OCI-LY1 (cell line): Measurements from ENCODE around the gene LMF1.

ENCODE experiments used
- H2AFZ ChIP-seq: fragments of 200-600 bp; sonication (generic), shearing (Covaris generic); 2 replicates; pipeline ENCODE4 v1.6.0; 2014; ENCODE audit warnings: antibody characterized with exemption, mild to moderate bottlenecking, low read length
- H3F3A ChIP-seq: fragments of 200-600 bp; sonication (generic), shearing (Covaris generic); 2 replicates; pipeline ENCODE4 v1.6.0; 2014; ENCODE audit warnings: mild to moderate bottlenecking, antibody characterized with exemption, low read length, moderate library complexity; ENCODE audit not compliant: insufficient read depth
- H3K27ac ChIP-seq: fragments of 200-600 bp; sonication (generic); 2 replicates; pipeline ENCODE4 v1.5.1; 2014; ENCODE audit warnings: low read length, mixed run types, mild to moderate bottlenecking, low read depth; ENCODE audit not compliant: poor library complexity, severe bottlenecking
- H3K27me3 ChIP-seq: fragments of 200-600 bp; sonication (generic); 2 replicates; pipeline ENCODE4 v1.6.0; 2014; ENCODE audit warnings: antibody characterized with exemption, mild to moderate bottlenecking, low read length, moderate library complexity; ENCODE audit not compliant: insufficient read depth
- H3K36me3 ChIP-seq: fragments of 200-600 bp; sonication (generic); 2 replicates; pipeline ENCODE4 v1.6.1; 2014; ENCODE audit warnings: mild to moderate bottlenecking, antibody characterized with exemption, low read length, moderate library complexity, mixed read lengths; ENCODE audit not compliant: insufficient read depth
- H3K4me1 ChIP-seq: fragments of 200-600 bp; sonication (generic); 2 replicates; pipeline ENCODE4 v1.5.1; 2014; ENCODE audit warnings: mild to moderate bottlenecking, low read length, moderate library complexity; ENCODE audit not compliant: insufficient read depth, severe bottlenecking
- H3K4me2 ChIP-seq: fragments of 200-600 bp; sonication (generic), shearing (Covaris generic); 2 replicates; pipeline ENCODE4 v1.6.1; 2014; ENCODE audit warnings: low read length
- H3K4me3 ChIP-seq: fragments of 200-600 bp; sonication (generic); 2 replicates; pipeline ENCODE4 v1.5.1; 2014; ENCODE audit warnings: low read length, low read depth, mild to moderate bottlenecking, mixed read lengths; ENCODE audit not compliant: poor library complexity, severe bottlenecking
- H3K79me2 ChIP-seq: fragments of 200-600 bp; shearing (Covaris generic); 2 replicates; pipeline ENCODE4 v1.6.1; 2016; ENCODE audit warnings: mixed run types, low read length, mixed read lengths; ENCODE audit not compliant: insufficient read depth
- H3K9ac ChIP-seq: fragments of 200-600 bp; sonication (generic), shearing (Covaris generic); 2 replicates; pipeline ENCODE4 v1.6.1; 2014; ENCODE audit warnings: mild to moderate bottlenecking, low read length, mixed read lengths
- H3K9me2 ChIP-seq: fragments of 200-600 bp; sonication (generic), shearing (Covaris generic); 2 replicates; pipeline ENCODE4 v1.6.1; 2014; ENCODE audit warnings: low read depth, mild to moderate bottlenecking, low read length, mixed read lengths
- H3K9me3 ChIP-seq: fragments of 200-600 bp; shearing (Covaris generic); 2 replicates; pipeline ENCODE4 v1.6.1; 2014; ENCODE audit warnings: low read length, mixed read lengths
- H4K20me1 ChIP-seq: fragments of 200-600 bp; sonication (generic), shearing (Covaris generic); 2 replicates; pipeline ENCODE4 v1.6.0; 2016; ENCODE audit warnings: mild to moderate bottlenecking, low read length; ENCODE audit not compliant: insufficient read depth
- CTCF ChIP-seq: fragments of 200-600 bp; sonication (generic), shearing (Covaris generic); IDR thresholded peaks from 2 replicates; pipeline ENCODE4 v1.5.1; 2017; ENCODE audit warnings: mild to moderate bottlenecking, antibody characterized with exemption, low read length, moderate library complexity, mixed read lengths
- EZH2 ChIP-seq: fragments of 200-600 bp; sonication (generic), shearing (Covaris generic); IDR thresholded peaks from 2 replicates; pipeline ENCODE4 v1.8.0; 2017; ENCODE audit warnings: borderline replicate concordance, mixed run types, mild to moderate bottlenecking, antibody characterized with exemption, low read length, moderate library complexity, mixed read lengths

The LMF1 gene

GRCh38 chr16:914440-914839, 56.3 kb downstream of the LMF1 start:
- no peaks in the 10 kb centered on the region for H3K27me3 ChIP-seq
- H4K20me1 ChIP-seq: no peaks in the 10 kb centered on the region
- no peaks in the 10 kb centered on the region for H3K36me3 ChIP-seq
- H3K4me2 ChIP-seq: no peak overlapping the region
- no peak overlapping the region for H3K27ac ChIP-seq
- no peaks in the 10 kb centered on the region for H3K9me2 ChIP-seq
- no peaks in the 10 kb centered on the region for H3F3A ChIP-seq
- no peak overlapping the region for H3K4me3 ChIP-seq
- no peaks in the 10 kb centered on the region for H3K9me3 ChIP-seq
- no peak overlapping the region for H2AFZ ChIP-seq
- no peaks in the 10 kb centered on the region for H3K4me1 ChIP-seq
- no peak overlapping the region for H3K9ac ChIP-seq
- TF ChIP-seq CTCF: no peak
- TF ChIP-seq EZH2: no peak
- no peaks in the 10 kb centered on the region for H3K79me2 ChIP-seq

- H3K4me3 ChIP-seq: no peak overlapping the region
- H3K4me1 ChIP-seq: no peaks in the 10 kb centered on the region
- no peak overlapping the region for H3K4me2 ChIP-seq
These were observed 56.9 kb downstream of the LMF1 start for GRCh38 chr16:913817-914439.

GRCh38 chr16:912684-913613, 57.8 kb downstream of the LMF1 start:
- H3F3A ChIP-seq: no peaks in the 10 kb centered on the region
- H4K20me1 ChIP-seq: no peaks in the 10 kb centered on the region
- H3K36me3 ChIP-seq: no peaks in the 10 kb centered on the region
- H3K9me2 ChIP-seq: no peaks in the 10 kb centered on the region
- H2AFZ ChIP-seq: no peak overlapping the region
- no peaks in the 10 kb centered on the region for H3K27me3 ChIP-seq
- no peak overlapping the region for H3K9ac ChIP-seq
- no peaks in the 10 kb centered on the region for H3K9me3 ChIP-seq
- H3K4me3 ChIP-seq: no peak overlapping the region
- TF ChIP-seq EZH2: no peak
- TF ChIP-seq CTCF: no peak
- no peaks in the 10 kb centered on the region for H3K4me1 ChIP-seq
- H3K79me2 ChIP-seq: no peaks in the 10 kb centered on the region
- H3K4me2 ChIP-seq: no peak overlapping the region
- H3K27ac ChIP-seq: no peak overlapping the region

More at GRCh38 chr16:913817-914439, 56.9 kb downstream of the LMF1 start:
- TF ChIP-seq EZH2 (no peak), CTCF (no peak)
- H3K9ac ChIP-seq: no peak overlapping the region
- no peaks in the 10 kb centered on the region for H3K27me3 ChIP-seq
- no peaks in the 10 kb centered on the region for H3K9me2 ChIP-seq
- no peaks in the 10 kb centered on the region for H3K36me3 ChIP-seq
- H3F3A ChIP-seq: no peaks in the 10 kb centered on the region
- no peak overlapping the region for H3K27ac ChIP-seq
- H4K20me1 ChIP-seq: no peaks in the 10 kb centered on the region
- no peaks in the 10 kb centered on the region for H3K9me3 ChIP-seq
- no peak overlapping the region for H2AFZ ChIP-seq
- no peaks in the 10 kb centered on the region for H3K79me2 ChIP-seq
